Measurements from ENCODE around the gene PDE4B. TPM values are rescaled to one million over a fixed set of nuclear protein-coding genes. Genes with fewer than 3 reads are reported as not detected.

PDE4B gene
- polyA plus RNA-seq, 1 donor from 2014 or later: 135 TPM

DNA sequence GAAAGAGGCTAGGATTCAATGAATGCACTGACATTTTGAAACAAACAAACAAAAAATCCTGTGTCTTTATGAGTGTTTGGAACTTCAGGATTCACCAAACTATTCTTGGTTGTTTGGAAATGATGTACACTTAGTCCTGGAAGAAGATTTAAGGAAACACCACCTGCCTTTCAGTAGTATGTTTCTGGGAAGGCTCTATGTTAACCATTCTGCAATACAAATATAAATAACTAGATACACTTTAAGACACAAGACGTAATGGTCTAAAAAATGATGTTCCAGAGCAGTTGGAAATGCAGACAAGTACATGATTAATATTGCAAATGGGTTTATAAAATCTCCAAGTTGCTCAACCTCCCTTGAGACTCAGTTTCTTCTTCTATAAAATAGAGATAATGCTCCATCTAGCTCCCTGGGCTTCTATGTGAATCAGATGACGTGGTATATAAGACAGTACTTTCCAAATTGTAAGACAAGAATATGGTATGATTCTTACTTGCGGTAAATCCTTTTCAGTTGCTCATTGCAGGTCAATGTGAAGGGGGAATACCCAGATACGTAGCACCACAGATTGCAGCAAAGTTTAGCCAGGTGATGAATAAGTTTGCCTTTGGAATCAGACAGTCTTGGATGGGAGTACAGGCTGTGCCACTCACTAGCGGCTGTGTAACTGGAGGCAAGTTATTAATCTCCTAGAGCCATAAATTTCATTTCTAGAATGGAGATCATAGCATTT lies 516.5 kb downstream of the PDE4B start:
- Histone ChIP-seq H3F3A (ENCODE audit: insufficient read depth, low read length, poor library complexity, severe bottlenecking) (no peaks in the 10 kb centered on the region), H3K36me3 (ENCODE audit: insufficient read depth, low read length) (no peaks in the 10 kb centered on the region), H3K27me3 (ENCODE audit: insufficient read depth, low read depth, low read length) (no peaks in the 10 kb centered on the region), H4K20me1 (ENCODE audit: insufficient read depth) (no peaks in the 10 kb centered on the region), H3K9me2 (ENCODE audit: insufficient read depth, low read length) (no peaks in the 10 kb centered on the region), H3K4me3 (ENCODE audit: low read length) (no peak overlapping the region), H3K9me3 (ENCODE audit: low read length) (no peaks in the 10 kb centered on the region), H3K9ac (ENCODE audit: low read length) (no peak overlapping the region), H3K27ac (ENCODE audit: low read length) (no peak overlapping the region), H2AFZ (ENCODE audit: low read depth, low read length) (no peak overlapping the region), H3K79me2 (replicated peaks; ENCODE audit: insufficient read depth, low read length) (no peaks in the 10 kb centered on the region), H3K4me2 (ENCODE audit: low read length) (no peak overlapping the region)
- TF ChIP-seq EZH2 (IDR thresholded peaks at IDR 0.05; ENCODE audit: borderline replicate concordance, insufficient read depth, low read length, poor library complexity, severe bottlenecking): no peak
- TF ChIP-seq RAD21 (conservative IDR thresholded peaks at IDR 0.05): no peak
- TF ChIP-seq SMC3 (conservative IDR thresholded peaks at IDR 0.05; ENCODE audit: poor library complexity): no peak
- TF ChIP-seq MXI1 (conservative IDR thresholded peaks at IDR 0.05; ENCODE audit: poor library complexity, severe bottlenecking): no peak
- TF ChIP-seq, protein P1, sequence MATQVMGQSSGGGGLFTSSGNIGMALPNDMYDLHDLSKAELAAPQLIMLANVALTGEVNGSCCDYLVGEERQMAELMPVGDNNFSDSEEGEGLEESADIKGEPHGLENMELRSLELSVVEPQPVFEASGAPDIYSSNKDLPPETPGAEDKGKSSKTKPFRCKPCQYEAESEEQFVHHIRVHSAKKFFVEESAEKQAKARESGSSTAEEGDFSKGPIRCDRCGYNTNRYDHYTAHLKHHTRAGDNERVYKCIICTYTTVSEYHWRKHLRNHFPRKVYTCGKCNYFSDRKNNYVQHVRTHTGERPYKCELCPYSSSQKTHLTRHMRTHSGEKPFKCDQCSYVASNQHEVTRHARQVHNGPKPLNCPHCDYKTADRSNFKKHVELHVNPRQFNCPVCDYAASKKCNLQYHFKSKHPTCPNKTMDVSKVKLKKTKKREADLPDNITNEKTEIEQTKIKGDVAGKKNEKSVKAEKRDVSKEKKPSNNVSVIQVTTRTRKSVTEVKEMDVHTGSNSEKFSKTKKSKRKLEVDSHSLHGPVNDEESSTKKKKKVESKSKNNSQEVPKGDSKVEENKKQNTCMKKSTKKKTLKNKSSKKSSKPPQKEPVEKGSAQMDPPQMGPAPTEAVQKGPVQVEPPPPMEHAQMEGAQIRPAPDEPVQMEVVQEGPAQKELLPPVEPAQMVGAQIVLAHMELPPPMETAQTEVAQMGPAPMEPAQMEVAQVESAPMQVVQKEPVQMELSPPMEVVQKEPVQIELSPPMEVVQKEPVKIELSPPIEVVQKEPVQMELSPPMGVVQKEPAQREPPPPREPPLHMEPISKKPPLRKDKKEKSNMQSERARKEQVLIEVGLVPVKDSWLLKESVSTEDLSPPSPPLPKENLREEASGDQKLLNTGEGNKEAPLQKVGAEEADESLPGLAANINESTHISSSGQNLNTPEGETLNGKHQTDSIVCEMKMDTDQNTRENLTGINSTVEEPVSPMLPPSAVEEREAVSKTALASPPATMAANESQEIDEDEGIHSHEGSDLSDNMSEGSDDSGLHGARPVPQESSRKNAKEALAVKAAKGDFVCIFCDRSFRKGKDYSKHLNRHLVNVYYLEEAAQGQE (IDR thresholded peaks at IDR 0.05; ENCODE audit: borderline replicate concordance): no peak
- TF ChIP-seq EP300 (conservative IDR thresholded peaks at IDR 0.05; ENCODE audit: poor library complexity, severe bottlenecking): no peak
- TF ChIP-seq TAF1 (IDR thresholded peaks at IDR 0.05; ENCODE audit: low read depth): no peak
- TF ChIP-seq, protein P2, sequence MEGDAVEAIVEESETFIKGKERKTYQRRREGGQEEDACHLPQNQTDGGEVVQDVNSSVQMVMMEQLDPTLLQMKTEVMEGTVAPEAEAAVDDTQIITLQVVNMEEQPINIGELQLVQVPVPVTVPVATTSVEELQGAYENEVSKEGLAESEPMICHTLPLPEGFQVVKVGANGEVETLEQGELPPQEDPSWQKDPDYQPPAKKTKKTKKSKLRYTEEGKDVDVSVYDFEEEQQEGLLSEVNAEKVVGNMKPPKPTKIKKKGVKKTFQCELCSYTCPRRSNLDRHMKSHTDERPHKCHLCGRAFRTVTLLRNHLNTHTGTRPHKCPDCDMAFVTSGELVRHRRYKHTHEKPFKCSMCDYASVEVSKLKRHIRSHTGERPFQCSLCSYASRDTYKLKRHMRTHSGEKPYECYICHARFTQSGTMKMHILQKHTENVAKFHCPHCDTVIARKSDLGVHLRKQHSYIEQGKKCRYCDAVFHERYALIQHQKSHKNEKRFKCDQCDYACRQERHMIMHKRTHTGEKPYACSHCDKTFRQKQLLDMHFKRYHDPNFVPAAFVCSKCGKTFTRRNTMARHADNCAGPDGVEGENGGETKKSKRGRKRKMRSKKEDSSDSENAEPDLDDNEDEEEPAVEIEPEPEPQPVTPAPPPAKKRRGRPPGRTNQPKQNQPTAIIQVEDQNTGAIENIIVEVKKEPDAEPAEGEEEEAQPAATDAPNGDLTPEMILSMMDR (IDR thresholded peaks at IDR 0.05; ENCODE audit: poor library complexity, severe bottlenecking): no peak
- no peak for TF ChIP-seq POLR2AphosphoS5 (IDR thresholded peaks at IDR 0.05)

DNA sequence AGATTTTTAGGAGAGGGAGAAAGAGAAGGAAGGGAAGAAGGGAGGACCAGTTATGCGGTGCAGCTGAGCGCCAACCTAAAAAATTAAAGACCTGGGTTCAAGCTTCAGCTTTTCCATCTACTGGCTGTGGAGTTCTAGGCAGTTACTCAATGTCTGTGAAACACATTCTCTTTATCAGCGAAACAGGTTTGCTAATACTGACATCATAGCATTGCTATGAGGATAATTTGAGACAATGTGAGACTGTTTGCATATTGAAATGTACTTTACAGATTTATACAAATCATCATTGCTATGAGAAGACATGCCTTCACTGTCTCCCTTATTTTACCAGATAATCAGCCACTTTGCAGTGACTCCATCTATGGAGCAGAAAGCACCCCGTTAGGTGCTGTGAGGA lies 518.4 kb downstream of the PDE4B start:
- no peak overlapping the region for H3K4me3 ChIP-seq (ENCODE audit: low read length)
- no peaks in the 10 kb centered on the region for H3K9me3 ChIP-seq (ENCODE audit: low read length)
- no peak overlapping the region for H2AFZ ChIP-seq (ENCODE audit: low read depth, low read length)
- H3K4me2 ChIP-seq (ENCODE audit: low read length): no peak overlapping the region
- H4K20me1 ChIP-seq (ENCODE audit: insufficient read depth): no peaks in the 10 kb centered on the region
- H3F3A ChIP-seq (ENCODE audit: insufficient read depth, low read length, poor library complexity, severe bottlenecking): no peaks in the 10 kb centered on the region
- H3K27ac ChIP-seq (ENCODE audit: low read length): no peak overlapping the region
- no peaks in the 10 kb centered on the region for H3K27me3 ChIP-seq (ENCODE audit: insufficient read depth, low read depth, low read length)
- no peaks in the 10 kb centered on the region for H3K79me2 ChIP-seq (replicated peaks; ENCODE audit: insufficient read depth, low read length)
- H3K9ac ChIP-seq (ENCODE audit: low read length): no peak overlapping the region
- no peaks in the 10 kb centered on the region for H3K36me3 ChIP-seq (ENCODE audit: insufficient read depth, low read length)
- H3K9me2 ChIP-seq (ENCODE audit: insufficient read depth, low read length): no peaks in the 10 kb centered on the region
- TF ChIP-seq RAD21 (conservative IDR thresholded peaks at IDR 0.05) (no peak), MXI1 (conservative IDR thresholded peaks at IDR 0.05; ENCODE audit: poor library complexity, severe bottlenecking) (no peak), SMC3 (conservative IDR thresholded peaks at IDR 0.05; ENCODE audit: poor library complexity) (no peak), TAF1 (IDR thresholded peaks at IDR 0.05; ENCODE audit: low read depth) (no peak), POLR2AphosphoS5 (IDR thresholded peaks at IDR 0.05) (no peak), EZH2 (IDR thresholded peaks at IDR 0.05; ENCODE audit: borderline replicate concordance, insufficient read depth, low read length, poor library complexity, severe bottlenecking) (no peak), EP300 (conservative IDR thresholded peaks at IDR 0.05; ENCODE audit: poor library complexity, severe bottlenecking) (no peak)
- TF ChIP-seq, protein P2 (IDR thresholded peaks at IDR 0.05; ENCODE audit: poor library complexity, severe bottlenecking): no peak
- TF ChIP-seq, protein P1 (IDR thresholded peaks at IDR 0.05; ENCODE audit: borderline replicate concordance): no peak

Data from neural cell (in vitro differentiated cells).